HL-60 (cell line): ENCODE measurements around the gene NEK8.

Experiments
- DNase-seq, 2 experiments: peaks; one replicate each; pipeline ENCODE4 v3.0.0-alpha.2; 2010 to 2020; ENCODE audit warnings: low read depth in 1 of 2, low spot score in 1 of 2
- H3K27ac ChIP-seq: fragments of 250-450 bp; sonication (Bioruptor Pico); replicated peaks from 2 replicates; pipeline ENCODE4 v1.5.1; 2020; ENCODE audit warnings: mild to moderate bottlenecking, moderate library complexity
- H3K27me3 ChIP-seq: fragments of 250-450 bp; sonication (Bioruptor Pico); 2 replicates; pipeline ENCODE4 v1.5.1; 2021; ENCODE audit warnings: mild to moderate bottlenecking, moderate library complexity; ENCODE audit not compliant: insufficient read depth, poor library complexity, severe bottlenecking
- H3K4me3 ChIP-seq: replicated peaks from 2 replicates; pipeline ENCODE4 v1.5.1; 2011; ENCODE audit warnings: mild to moderate bottlenecking, control low read depth, low read length; ENCODE audit not compliant: insufficient read depth
- CTCF ChIP-seq: IDR thresholded peaks from one replicate; pipeline ENCODE4 v1.5.1; 2011; ENCODE audit warnings: low read length, control low read depth, inconsistent platforms; ENCODE audit not compliant: insufficient read depth
- GABPA ChIP-seq: IDR thresholded peaks from 2 replicates; pipeline ENCODE4 v1.6.1; 2012; ENCODE audit warnings: low read depth
- POLR2AphosphoS5 ChIP-seq: IDR thresholded peaks from 2 replicates; pipeline ENCODE4 v1.6.1; 2012; ENCODE audit warnings: low read depth
- REST ChIP-seq: IDR thresholded peaks from 2 replicates; pipeline ENCODE4 v1.6.1; 2012; ENCODE audit warnings: low read depth; ENCODE audit not compliant: insufficient replicate concordance
- SPI1 ChIP-seq: IDR thresholded peaks from 2 replicates; pipeline ENCODE4 v1.6.1; 2012; ENCODE audit warnings: low read depth, mild to moderate bottlenecking, borderline replicate concordance

The NEK8 gene

GRCh38 chr17:28750178-28751047 lies 21.8 kb downstream of the NEK8 start:
- DNase-seq: peak; percentile 81 to 93

GRCh38 chr17:28751600-28752366 lies 23.2 kb downstream of the NEK8 start:
- no peaks in the 10 kb centered on the region for H3K27me3 ChIP-seq
- no peak for TF ChIP-seq CTCF
- TF ChIP-seq POLR2AphosphoS5: no peak
- no peak for TF ChIP-seq GABPA
- no peak for TF ChIP-seq SPI1
- no peak for TF ChIP-seq REST
- no peak overlapping the region for H3K27ac ChIP-seq
- H3K4me3 ChIP-seq: no peak overlapping the region
- no peak for DNase-seq

More at GRCh38 chr17:28750178-28751047, 21.8 kb downstream of the NEK8 start:
- Histone ChIP-seq H3K27ac (no peak overlapping the region), H3K4me3 (no peak overlapping the region), H3K27me3 (no peaks in the 10 kb centered on the region)
- TF ChIP-seq REST (no peak), SPI1 (peak; percentile 26; the same call in 1 of the 2 replicates), CTCF (peak; percentile 100), POLR2AphosphoS5 (no peak), GABPA (no peak)

- Histone ChIP-seq H3K4me3 (no peak overlapping the region), H3K27me3 (no peaks in the 10 kb centered on the region), H3K27ac (no peak overlapping the region)
- DNase-seq: no peak
- TF ChIP-seq GABPA (no peak), SPI1 (no peak), REST (no peak), POLR2AphosphoS5 (no peak), CTCF (no peak)
Measured at GRCh38 chr17:28755486-28755885, 26.9 kb downstream of the NEK8 start.
